Fibroblast of upper back skin (primary cell): ENCODE results near the gene FMN1.

ENCODE experiments used
- DNase-seq: peaks from one replicate; pipeline ENCODE4 v3.0.0-alpha.2; 2013

The FMN1 gene, protein sequence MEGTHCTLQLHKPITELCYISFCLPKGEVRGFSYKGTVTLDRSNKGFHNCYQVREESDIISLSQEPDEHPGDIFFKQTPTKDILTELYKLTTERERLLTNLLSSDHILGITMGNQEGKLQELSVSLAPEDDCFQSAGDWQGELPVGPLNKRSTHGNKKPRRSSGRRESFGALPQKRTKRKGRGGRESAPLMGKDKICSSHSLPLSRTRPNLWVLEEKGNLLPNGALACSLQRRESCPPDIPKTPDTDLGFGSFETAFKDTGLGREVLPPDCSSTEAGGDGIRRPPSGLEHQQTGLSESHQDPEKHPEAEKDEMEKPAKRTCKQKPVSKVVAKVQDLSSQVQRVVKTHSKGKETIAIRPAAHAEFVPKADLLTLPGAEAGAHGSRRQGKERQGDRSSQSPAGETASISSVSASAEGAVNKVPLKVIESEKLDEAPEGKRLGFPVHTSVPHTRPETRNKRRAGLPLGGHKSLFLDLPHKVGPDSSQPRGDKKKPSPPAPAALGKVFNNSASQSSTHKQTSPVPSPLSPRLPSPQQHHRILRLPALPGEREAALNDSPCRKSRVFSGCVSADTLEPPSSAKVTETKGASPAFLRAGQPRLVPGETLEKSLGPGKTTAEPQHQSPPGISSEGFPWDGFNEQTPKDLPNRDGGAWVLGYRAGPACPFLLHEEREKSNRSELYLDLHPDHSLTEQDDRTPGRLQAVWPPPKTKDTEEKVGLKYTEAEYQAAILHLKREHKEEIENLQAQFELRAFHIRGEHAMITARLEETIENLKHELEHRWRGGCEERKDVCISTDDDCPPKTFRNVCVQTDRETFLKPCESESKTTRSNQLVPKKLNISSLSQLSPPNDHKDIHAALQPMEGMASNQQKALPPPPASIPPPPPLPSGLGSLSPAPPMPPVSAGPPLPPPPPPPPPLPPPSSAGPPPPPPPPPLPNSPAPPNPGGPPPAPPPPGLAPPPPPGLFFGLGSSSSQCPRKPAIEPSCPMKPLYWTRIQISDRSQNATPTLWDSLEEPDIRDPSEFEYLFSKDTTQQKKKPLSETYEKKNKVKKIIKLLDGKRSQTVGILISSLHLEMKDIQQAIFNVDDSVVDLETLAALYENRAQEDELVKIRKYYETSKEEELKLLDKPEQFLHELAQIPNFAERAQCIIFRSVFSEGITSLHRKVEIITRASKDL (N-terminal part only)

DNA sequence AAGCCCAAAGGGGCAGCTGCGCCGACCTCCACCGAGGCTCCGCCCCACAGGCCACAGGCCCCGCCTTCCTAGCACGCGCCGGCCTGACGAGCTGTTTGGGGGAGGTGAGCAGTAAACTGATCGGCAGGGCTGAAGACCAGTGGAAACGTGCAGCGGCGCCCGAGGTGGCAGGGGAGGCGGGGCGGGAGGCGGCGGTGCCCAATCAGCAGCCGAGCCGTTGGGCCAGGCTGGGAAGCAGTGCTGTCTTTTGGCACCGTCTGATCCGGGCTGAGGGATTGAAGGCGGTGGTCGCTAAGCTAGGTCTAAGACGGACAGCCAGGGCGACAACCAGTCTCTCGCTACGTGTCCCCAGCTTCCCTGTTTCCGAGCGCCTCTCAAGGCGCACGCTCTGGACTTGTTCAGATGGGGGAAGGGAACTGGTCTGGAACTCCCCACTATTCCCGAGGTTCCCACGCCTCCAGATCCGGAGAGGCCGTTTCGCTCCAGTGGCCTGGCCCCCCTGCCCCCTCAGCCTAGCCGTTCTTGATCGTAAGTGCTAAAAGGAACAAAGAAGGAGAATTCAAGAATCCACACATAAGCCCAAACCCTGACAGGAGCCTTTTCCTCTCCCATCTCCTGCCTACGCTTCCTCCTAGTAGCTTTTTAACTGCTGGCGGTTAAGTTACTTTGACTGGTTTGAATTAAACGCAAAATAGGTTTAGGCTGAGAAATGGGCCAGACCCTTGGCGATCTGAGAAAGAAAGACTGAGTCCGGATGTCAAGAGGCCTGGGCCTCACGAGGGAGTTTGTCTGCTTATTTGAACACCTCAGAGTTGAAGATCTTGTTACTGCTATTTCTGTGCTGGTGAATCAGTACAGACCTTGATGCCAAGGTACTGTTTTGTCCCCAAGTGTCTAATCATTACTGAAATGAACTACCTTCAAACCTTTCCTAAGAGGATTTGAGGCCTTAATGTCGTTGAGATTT, at the start of gene FMN1:
FMN1 (minus strand) TSS at position 11 of the 967 bp plus-strand sequence. CDS start 39,800 bp downstream, outside the sequence.
- DNase-seq: peak; percentile 91

DNA sequence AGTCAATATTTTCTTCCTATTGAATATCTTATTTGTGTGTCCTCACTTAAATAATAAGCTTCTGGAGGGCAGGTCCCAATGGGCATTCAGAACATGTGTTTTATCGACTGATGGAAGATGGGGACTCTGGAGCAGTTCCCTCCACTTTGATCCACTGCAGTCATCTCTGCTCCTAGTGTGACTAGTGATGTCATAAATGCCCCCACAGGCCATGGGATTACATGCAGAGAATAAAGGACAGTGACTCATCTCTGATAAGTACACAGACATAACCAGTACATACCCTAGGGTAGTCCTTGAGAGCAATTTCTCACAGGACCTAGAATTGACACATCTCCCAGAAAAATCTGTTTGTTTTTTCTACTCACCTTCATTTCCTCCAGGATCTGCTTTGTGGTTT, 49.4 kb upstream of the FMN1 start:
- DNase-seq: peak; percentile 13

DNA sequence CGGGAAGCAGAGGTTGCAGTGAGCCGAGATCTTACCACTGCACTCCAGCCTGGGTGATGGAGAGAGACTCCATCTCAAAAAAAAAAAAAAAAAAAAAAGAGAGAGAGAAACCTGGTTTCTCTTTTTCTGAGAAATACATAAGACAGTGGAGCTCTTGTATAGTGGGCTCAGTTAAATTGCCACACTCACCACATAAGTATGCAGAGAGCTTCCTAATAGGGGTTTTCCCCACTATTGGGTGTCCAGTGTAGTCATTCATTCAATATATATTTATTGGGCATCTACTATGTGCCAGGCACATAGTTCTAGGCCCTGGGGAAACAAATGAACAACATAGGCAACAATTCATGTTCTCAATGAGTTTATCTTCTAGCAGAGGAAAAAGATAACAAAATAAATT, 48.9 kb upstream of the FMN1 start:
- DNase-seq: peak; percentile 36

DNA sequence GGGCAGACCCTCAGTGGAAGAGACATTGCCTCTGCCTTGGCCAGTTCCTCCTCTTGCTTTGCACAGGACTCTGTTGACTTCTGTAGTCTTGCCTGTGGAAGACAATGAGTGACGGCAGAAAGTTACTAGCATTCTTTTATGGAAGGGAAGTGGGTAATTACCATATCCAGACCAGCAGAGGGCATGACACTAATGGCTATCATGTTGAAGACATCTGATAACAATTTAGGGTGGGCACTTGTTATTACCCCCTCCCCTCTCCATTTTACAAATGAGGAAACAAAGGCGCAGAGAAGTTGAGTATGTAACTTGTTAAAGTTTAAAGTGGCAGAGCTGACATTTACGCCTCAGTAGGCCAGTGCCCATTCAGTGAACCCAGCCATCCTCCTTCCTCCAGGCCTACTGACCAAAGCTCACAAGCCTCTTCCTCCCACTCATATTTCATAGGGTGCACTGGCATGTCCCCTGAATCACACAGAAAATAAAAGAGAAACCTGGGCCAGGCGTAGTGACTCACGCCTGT, 48.2 kb upstream of the FMN1 start:
- no peak for DNase-seq

DNA sequence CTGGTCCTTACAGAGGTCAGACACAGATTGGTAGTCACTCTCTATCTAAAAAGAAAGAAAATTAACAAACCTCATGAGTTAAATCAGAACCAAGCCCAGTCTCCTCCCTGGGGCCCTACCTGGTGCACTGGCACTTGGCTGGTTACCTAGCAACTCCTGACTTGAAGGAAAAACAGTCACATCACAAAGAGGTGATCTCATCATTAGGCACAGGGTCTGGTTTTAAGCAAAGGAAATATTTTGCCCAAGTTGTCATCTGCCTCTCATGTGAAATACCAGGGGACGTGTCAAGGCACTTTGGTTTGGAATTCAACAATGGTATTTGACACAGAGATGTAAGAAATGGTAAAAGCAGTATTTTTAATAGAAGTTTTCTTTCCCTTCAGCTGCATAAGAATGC, 47.7 kb upstream of the FMN1 start:
- DNase-seq: peak; percentile 53

DNA sequence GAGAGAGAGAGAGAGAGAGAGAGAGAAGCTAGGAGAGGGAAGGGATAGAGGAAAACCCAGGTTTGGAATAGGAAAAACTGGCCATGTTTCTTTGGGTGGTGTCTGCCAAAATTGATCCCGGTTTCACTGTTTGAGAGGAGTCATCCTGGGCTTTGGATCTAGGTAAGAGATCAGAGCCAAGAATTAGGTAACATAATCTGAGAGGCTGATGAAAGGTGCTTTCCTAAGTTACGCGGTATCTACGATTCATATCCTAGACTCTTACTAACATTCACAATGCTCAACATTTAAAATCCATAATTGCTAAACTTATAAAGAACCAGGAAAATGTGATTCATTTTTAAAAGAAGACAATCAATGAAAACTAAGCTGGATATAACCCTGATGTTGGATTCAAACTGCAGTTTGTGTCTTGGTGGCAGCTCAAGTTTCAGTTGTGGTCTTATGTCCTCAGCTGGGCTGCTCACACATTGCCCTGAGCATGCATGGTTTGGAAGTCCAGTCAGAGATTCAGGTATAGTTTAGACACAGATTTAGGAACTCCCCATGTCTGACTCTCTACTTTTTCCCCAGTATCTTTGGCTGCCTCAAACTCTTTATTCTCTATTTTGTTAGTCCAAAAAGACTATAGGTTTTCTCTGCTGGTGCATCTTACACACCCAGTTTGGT, 42.5 kb upstream of the FMN1 start:
- DNase-seq: no peak

DNA sequence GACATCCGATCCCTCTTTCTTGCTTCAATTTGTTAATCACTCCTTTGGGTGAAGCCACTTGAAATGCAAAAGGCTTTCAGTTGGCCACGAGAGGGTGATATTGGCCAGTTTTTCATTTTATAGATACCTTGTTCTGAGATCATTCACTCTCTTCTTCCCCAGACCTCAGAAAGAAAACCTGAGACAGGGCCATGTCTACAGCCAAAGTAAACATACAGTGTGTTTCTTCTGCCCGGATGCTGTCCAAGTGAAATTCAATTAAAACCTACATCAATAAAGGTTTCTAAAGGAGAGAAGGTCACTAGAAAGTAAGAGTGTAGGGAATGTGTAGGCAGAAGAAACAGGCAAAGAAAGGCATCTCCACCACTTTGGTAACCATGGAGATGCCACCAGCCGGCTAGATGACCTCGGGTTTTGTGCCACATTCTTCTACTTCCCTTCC, 39.5 kb upstream of the FMN1 start:
- peak; percentile 51 for DNase-seq

DNA sequence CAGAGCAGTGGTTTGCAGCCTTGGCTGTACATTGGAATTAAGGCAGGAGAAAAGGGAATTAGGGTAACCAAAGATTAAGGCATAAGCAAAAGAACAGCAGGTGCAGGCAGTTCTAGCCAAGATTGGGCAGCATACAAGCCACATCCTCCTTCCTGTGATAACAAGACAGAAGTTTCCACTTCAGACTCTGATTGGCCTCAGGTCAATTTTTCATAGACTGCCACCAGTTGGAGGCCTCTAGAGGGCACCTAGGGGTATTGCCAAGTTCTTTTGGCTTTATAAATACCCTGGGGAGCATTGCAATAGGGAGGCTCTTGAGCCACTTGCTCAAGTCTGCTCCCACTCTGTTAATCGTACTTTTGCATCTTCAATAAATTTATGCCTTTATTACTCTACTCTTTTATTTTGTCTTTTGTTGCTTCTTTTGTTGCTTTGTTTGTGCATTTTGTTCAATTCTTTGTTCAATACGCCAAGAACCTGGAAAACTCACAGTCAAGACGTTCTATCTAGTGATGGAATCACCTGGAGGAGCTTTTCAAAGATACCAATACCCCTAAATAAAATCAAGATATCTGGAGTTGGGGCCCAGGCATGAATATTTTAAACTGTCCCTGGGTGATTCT, 32.2 kb upstream of the FMN1 start:
- peak; percentile 18 for DNase-seq

DNA sequence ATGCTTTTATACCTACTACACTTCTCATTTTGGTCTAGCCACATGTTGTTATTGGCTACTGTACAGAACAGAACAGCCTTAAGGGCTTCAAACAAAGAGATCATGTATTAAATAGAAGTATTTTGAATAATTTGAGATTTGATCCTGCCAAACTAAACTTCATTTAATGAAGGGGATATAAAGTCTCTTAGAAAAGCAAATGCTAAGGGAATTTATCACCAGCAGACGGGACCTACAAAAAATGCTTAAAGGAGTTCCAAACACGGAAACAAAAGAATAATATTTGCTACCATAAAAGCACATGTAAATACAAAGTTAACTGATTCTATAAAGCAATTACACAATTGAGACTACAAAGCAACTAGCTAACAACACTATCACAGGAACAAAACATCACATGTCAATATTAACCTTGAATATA, 23.6 kb upstream of the FMN1 start:
- peak; percentile 7 for DNase-seq

DNA sequence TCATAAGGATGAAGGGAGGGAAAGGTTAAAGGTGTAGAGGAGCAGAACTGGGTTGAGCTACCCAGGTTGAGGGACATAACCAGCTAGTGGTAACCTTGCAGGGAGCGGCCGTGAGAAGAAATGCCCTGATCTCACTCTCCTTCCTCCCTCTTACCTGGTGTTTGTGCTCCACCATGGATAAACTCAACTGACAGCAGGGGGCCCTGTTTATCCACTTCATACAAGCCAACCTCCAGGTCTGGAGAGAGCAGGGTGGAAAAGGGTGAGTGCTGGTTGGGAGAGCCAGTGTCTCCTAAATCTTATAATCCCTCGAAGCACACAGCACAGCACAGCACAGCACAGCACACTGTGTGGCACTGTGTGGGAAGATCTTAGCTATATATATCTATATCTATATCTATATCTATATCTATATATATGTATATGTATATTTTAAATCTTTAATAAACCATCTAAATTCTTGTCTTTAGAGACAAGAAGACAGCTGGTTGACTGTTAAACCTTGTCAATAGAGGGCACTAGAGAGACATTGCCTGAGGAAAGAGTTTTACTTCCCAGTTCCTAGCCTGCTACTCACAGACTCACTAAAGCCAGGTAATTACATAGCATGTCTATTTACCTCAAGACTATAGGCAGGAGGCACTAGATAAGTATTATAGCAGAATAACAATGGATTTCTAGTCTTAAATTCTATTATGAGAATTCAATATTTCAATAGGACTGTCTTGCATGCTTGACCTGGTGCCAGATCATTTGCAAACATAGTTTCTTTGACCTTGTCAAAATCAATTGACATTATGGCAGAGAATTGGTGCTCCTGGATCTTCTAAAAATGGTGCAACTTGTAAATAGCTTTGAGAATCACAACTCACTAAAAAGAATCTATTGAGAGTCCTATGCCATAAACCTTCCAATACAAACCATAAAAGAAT, 21.7 kb upstream of the FMN1 start:
- peak; percentile 22 for DNase-seq

DNA sequence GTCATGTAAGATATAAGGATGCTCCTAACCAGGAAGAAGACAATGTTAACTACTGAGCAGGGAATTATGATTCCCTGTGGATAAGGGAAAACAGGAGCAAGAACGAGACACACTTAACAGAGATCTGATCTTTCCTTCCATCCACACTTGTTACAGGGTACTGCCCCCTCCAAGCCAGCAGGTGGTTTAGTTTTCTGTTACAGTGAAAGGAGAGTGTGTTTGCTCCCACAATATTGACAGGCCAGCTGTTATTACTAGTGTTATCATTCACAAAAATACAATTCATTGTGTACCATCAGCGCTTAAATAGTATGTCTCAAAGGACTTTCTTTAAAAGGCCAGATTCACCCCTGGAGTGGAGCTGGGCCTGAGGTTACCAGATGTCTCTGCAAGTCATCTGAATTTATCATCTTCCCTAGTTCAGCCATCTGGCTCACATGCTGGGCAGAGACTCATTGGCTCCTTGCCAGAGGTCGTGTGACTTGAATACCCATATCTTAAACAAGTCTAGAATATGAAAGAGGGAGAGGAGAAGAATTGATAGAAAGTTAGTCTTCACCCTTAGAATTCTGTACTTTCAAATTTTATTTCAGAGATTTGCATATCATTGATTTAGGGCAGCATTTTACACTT, 16.8 kb upstream of the FMN1 start:
- DNase-seq: no peak

DNA sequence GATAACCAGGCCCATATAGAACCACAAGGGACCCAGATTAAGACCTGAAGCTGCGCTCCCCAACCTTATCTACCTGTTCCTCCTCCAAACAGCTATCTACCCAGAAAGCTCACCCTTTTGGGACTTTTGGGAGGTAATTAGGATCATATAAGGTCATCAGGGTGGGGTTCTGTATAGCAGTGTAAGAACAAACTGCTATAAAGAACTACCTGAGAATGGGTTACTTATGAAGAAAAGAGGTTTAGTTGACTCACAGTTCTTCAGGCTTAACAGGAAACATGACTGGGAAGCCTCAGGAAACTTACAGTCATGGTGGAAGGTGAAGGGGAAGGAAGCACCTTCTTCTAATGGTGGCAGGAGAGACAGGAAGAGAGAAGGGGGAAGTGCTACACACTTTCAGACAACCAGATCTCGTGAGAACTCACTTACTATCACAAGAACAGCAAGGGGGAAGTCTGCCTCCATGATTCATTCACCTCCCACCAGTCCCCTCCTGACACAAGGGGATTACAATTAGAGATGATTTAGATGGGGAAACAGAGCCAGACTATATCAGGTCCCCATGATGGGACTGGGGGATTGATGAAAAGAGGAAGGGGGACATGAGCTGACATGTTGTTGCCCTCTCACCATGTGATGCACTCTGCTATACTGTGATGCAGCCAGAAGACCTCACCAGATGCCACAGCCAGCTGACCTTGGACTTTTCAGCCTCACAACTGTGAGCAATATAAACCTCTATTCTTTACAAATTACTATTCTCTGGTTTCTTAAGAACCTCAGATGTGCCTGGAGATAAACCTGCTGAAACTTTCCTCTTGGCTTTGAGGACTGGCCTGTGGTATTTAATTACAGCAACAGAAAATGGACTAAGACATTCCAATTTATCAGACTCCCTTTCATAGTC, 15.3 kb upstream of the FMN1 start:
- DNase-seq: no peak

DNA sequence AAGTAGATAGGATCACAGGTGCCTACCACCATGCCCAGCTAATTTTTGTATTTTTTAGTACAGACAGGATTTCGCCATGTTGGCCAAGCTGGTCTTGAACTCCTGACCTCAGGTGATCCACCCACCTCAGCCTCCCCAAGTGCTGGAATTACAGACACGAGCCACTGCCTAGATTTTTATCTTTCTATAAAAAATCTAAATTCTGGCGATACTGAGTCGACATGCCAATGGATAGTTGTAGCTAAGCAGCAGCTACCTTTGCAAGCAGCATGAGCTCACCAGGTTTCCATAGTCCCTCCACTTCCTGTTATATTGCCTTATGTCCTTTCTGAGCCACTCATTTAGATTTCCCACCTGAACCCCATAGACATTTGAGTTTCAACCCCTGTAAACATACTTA, 13.1 kb upstream of the FMN1 start:
- no peak for DNase-seq

DNA sequence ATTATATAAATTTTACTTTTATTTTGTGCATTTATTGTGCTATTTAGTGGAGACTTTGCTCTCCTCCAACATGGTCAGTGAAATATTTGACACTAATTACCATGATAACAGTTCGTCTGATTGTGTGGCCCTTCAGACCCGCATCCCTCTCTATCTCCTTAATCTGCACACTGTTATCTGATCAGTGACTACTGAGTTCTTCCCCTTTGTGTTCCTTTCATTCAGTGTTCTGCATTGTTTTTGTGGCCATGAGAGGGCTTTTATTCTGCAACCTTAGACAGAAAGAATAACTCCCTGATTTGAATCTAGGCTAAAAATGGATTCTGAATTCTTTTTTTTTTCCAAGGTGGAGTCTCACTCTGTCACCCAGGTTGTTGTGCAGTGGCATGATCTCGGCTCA, 11.9 kb upstream of the FMN1 start:
- DNase-seq: no peak

DNA sequence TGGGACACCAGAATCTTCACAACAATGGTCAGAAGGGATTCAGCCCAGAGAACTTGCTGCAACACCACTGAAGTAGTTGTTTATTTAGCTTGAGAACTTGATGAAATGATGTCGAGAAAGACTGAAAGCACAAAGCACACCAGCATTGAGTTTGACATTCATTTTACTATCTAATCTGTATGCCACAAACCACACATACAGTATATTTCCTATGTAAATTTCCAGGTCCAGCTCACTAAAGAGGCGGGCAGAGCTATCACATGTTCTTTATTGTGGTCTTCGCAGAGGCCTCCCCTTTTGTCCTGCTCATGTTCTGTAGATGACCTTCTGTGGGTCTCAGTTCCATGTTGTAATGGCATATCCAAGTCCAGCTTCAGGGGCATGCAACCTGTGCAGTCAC, 10.4 kb upstream of the FMN1 start:
- DNase-seq: no peak

DNA sequence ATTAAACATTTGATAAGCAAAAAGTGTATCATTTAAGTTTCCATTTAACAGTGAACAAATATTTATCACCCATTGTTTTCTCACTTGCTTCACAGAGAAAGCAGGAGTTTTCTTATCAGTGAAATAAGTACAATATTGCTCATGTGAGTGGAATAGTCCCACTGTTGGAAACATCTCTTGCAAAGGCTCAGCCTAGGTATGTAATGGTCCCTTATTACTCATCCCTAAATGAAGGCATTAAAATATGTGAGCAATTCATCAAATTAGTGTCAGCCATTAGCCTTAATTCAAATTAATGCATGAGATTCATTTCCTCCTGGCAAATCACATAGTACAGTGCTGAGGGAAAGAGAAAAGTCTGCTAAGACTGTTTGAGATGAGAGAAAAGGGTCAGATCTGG, 9.6 kb upstream of the FMN1 start:
- no peak for DNase-seq

DNA sequence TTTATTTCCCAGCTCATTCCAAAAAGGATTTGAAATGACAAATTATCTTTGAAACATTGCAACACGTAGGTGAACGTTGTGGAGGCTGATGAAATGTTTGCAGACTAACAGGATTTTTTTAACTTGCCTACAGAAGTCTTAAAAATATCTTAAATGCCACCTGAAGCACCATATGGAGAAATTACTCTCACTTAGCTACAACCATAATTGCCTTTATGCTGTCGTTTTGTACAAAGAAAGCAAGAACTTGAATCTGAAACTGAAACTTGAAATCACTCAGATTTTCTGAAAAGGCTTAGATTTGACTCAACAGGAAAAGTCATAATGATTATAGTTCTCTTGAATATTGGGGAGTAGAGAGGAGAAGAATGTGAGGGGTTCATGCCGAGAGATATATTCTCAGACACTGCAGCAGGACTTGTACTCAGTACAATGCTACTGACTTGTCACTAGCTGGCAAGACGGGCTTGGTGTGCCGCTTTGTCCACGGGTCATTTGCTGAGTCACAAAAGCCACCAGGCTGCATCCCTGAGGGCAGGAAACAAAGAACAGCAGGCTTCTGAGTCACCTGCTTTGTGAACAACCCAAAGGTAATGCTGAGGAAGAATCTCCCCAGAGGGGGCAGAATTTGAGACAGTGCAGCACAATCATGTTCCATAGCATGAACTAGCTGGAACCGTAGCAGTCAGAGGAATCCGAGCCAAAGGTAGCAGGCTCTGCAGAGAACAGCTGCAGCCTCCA, 7.1 kb upstream of the FMN1 start:
- DNase-seq: peak; percentile 10
